ENCODE data around the gene KCNMA1.

Gene KCNMA1

GRCh38 chr10:77431980-77432797 is 205.4 kb downstream of the KCNMA1 start:
- Histone ChIP-seq H3K27ac (no peak overlapping the region), H2AFZ (ENCODE audit: low read depth) (no peak overlapping the region), H3K4me2 (no peak overlapping the region), H3K79me2 (ENCODE audit: insufficient read depth, low read depth) (no peaks in the 10 kb centered on the region), H3K27me3 (ENCODE audit: insufficient read depth, low read depth) (no peaks in the 10 kb centered on the region), H3K4me3 (IDR thresholded peaks at IDR 0.05; ENCODE audit: insufficient read depth, low read depth, low read length) (no peak overlapping the region), H4K20me1 (ENCODE audit: insufficient read depth) (no peaks in the 10 kb centered on the region), H3K36me3 (ENCODE audit: insufficient read depth) (no peaks in the 10 kb centered on the region), H3K9ac (no peak overlapping the region), H3K4me1 (ENCODE audit: low read depth, poor library complexity, severe bottlenecking) (no peaks in the 10 kb centered on the region)
- TF ChIP-seq CTCF (conservative IDR thresholded peaks at IDR 0.05; ENCODE audit: low read depth, low read length): no peak

- TF ChIP-seq CTCF (conservative IDR thresholded peaks at IDR 0.05; ENCODE audit: low read depth, low read length): no peak
- H3K4me1 ChIP-seq (ENCODE audit: low read depth, poor library complexity, severe bottlenecking): no peaks in the 10 kb centered on the region
- no peaks in the 10 kb centered on the region for H4K20me1 ChIP-seq (ENCODE audit: insufficient read depth)
- H3K79me2 ChIP-seq (ENCODE audit: insufficient read depth, low read depth): no peaks in the 10 kb centered on the region
- no peak overlapping the region for H3K4me2 ChIP-seq
- no peak overlapping the region for H3K27ac ChIP-seq
- H3K4me3 ChIP-seq (IDR thresholded peaks at IDR 0.05; ENCODE audit: insufficient read depth, low read depth, low read length): no peak overlapping the region
- H3K27me3 ChIP-seq (ENCODE audit: insufficient read depth, low read depth): no peaks in the 10 kb centered on the region
- H2AFZ ChIP-seq (ENCODE audit: low read depth): no peak overlapping the region
- H3K9ac ChIP-seq: no peak overlapping the region
- no peaks in the 10 kb centered on the region for H3K36me3 ChIP-seq (ENCODE audit: insufficient read depth)
These were observed 206.4 kb downstream of the KCNMA1 start for GRCh38 chr10:77431209-77431611.

GRCh38 chr10:77430530-77430929 is 207.1 kb downstream of the KCNMA1 start:
- Histone ChIP-seq H3K36me3 (ENCODE audit: insufficient read depth) (no peaks in the 10 kb centered on the region), H3K27ac (no peak overlapping the region), H3K4me3 (IDR thresholded peaks at IDR 0.05; ENCODE audit: insufficient read depth, low read depth, low read length) (no peak overlapping the region), H3K9ac (no peak overlapping the region), H3K4me1 (ENCODE audit: low read depth, poor library complexity, severe bottlenecking) (no peaks in the 10 kb centered on the region), H3K4me2 (no peak overlapping the region), H4K20me1 (ENCODE audit: insufficient read depth) (no peaks in the 10 kb centered on the region), H3K79me2 (ENCODE audit: insufficient read depth, low read depth) (no peaks in the 10 kb centered on the region), H2AFZ (ENCODE audit: low read depth) (no peak overlapping the region), H3K27me3 (ENCODE audit: insufficient read depth, low read depth) (no peaks in the 10 kb centered on the region)
- no peak for TF ChIP-seq CTCF (conservative IDR thresholded peaks at IDR 0.05; ENCODE audit: low read depth, low read length)

GRCh38 chr10:77428691-77429395 is 208.8 kb downstream of the KCNMA1 start:
- TF ChIP-seq CTCF (conservative IDR thresholded peaks at IDR 0.05; ENCODE audit: low read depth, low read length): no peak
- Histone ChIP-seq H3K27me3 (ENCODE audit: insufficient read depth, low read depth) (no peaks in the 10 kb centered on the region), H4K20me1 (ENCODE audit: insufficient read depth) (no peaks in the 10 kb centered on the region), H3K36me3 (ENCODE audit: insufficient read depth) (no peaks in the 10 kb centered on the region), H3K4me3 (IDR thresholded peaks at IDR 0.05; ENCODE audit: insufficient read depth, low read depth, low read length) (no peak overlapping the region), H3K4me2 (no peak overlapping the region), H3K27ac (no peak overlapping the region), H3K79me2 (ENCODE audit: insufficient read depth, low read depth) (no peaks in the 10 kb centered on the region), H2AFZ (ENCODE audit: low read depth) (no peak overlapping the region), H3K4me1 (ENCODE audit: low read depth, poor library complexity, severe bottlenecking) (no peaks in the 10 kb centered on the region), H3K9ac (no peak overlapping the region)

Measured in KMS-11 (cell line).